Effector memory CD8-positive, alpha-beta T cell (primary cell): ENCODE measurements around the gene UBE2L6.
"Not testable (repeated sequence)": the region's sequence is repeated elsewhere in the genome, so short reads cannot be mapped to it uniquely, and the experiment has no call there.

Experiments
- ATAC-seq: fragments of 150-1000 bp; cut with Tn5 transposase; replicated peaks from 2 replicates; pipeline ENCODE4 v1.10.0; 2021; ENCODE audit warnings: mild to moderate bottlenecking, moderate library complexity
- DNase-seq, 3 experiments: peaks; one replicate each; pipeline ENCODE4 v3.0.0; 2021
- H3K27ac Mint-ChIP-seq, 2 donors: one replicate each; pipeline ENCODE4 v1.8.0; 2022; ENCODE audit warnings: mild to moderate bottlenecking in 2 of 2, mixed read lengths in 2 of 2, moderate library complexity in 2 of 2
- H3K27me3 Mint-ChIP-seq, 2 donors: one replicate each; pipeline ENCODE4 v1.8.0; 2022; ENCODE audit warnings: mixed read lengths in 2 of 2
- H3K36me3 Mint-ChIP-seq: one replicate; pipeline ENCODE4 v1.8.0; 2022; ENCODE audit warnings: mild to moderate bottlenecking, moderate library complexity, mixed read lengths; ENCODE audit not compliant: insufficient read depth
- H3K4me1 Mint-ChIP-seq, 2 donors: one replicate each; pipeline ENCODE4 v1.8.0; 2022; ENCODE audit warnings: low read depth in 2 of 2, mixed read lengths in 2 of 2
- H3K4me3 Mint-ChIP-seq, 2 donors: one replicate each; pipeline ENCODE4 v1.8.0; 2022; ENCODE audit warnings: mild to moderate bottlenecking in 2 of 2, mixed read lengths in 2 of 2, moderate library complexity in 2 of 2
- H3K9me3 Mint-ChIP-seq, 2 donors: one replicate each; pipeline ENCODE4 v1.8.0; 2022; ENCODE audit warnings: mixed read lengths in 2 of 2

UBE2L6 gene

GRCh38 chr11:57534449-57534848 lies 33.0 kb downstream of the UBE2L6 start:
- H3K9me3 Mint-ChIP-seq, H3K27ac Mint-ChIP-seq, ATAC-seq, H3K36me3 Mint-ChIP-seq, H3K4me3 Mint-ChIP-seq, DNase-seq, H3K27me3 Mint-ChIP-seq: not testable (repeated sequence)
- H3K4me1 Mint-ChIP-seq, result peaks cover 15 to 18% of the 10 kb centered on the region in 2 donors

GRCh38 chr11:57530596-57531507 lies 36.6 kb downstream of the UBE2L6 start, which contains the start of gene TIMM10:
TIMM10 (minus strand) TSS chr11:57530754; CDS start chr11:57530189, 565 bp downstream.
- peaks cover 15 to 18% of the 10 kb centered on the region in 2 donors for H3K4me1 Mint-ChIP-seq

GRCh38 chr11:57530215-57530595 lies 37.3 kb downstream of the UBE2L6 start:
- ATAC-seq (no peak), DNase-seq (no peak)
- peak overlapping the region; percentile 95 to 98 for H3K4me3 Mint-ChIP-seq
- peaks cover 6% of the 10 kb centered on the region for H3K36me3 Mint-ChIP-seq
- peak overlapping the region; percentile 98 to 99 for H3K27ac Mint-ChIP-seq
- no peaks in the 10 kb centered on the region for H3K9me3 Mint-ChIP-seq
- H3K4me1 Mint-ChIP-seq, result peaks cover 15 to 18% of the 10 kb centered on the region in 2 donors
- H3K27me3 Mint-ChIP-seq, result no peaks in the 10 kb centered on the region

More at GRCh38 chr11:57530596-57531507, 36.6 kb downstream of the UBE2L6 start, which contains the start of gene TIMM10:
- Mint-ChIP-seq H3K36me3 (peaks cover 6% of the 10 kb centered on the region), H3K27me3 (no peaks in the 10 kb centered on the region), H3K9me3 (no peaks in the 10 kb centered on the region), H3K4me3 (peak within 1 kb of the TSS; percentile 95 to 98), H3K27ac (peak within 1 kb of the TSS; percentile 98 to 99)
- peak; percentile 86 for ATAC-seq
- DNase-seq, result peak; percentile 87 to 89 (median 88)

DNA sequence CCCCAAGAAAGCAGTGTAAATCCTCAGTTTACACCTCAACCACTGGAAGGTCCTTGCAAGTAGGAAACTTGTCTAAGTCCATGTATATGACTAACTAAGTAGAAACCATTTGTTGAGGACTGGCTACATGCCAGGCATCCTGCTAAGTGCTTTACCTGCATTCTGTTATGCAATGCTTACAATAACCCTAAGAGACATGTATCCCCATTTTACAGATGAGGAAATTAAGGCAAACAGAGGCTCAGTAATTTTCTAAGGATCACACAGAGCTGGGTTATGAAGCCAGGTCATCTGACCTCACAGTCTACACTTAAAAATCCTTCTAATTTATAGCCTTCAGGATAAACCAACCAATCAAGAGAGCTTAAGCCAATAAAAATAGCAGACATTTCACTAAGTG lies 38.5 kb downstream of the UBE2L6 start:
- no peaks in the 10 kb centered on the region for H3K9me3 Mint-ChIP-seq
- no peak for ATAC-seq
- H3K4me3 Mint-ChIP-seq, result no peak overlapping the region
- peaks cover 15 to 18% of the 10 kb centered on the region in 2 donors for H3K4me1 Mint-ChIP-seq
- H3K27ac Mint-ChIP-seq, result no peak overlapping the region
- DNase-seq, result no peak
- H3K27me3 Mint-ChIP-seq, result no peaks in the 10 kb centered on the region
- H3K36me3 Mint-ChIP-seq, result peaks cover 6% of the 10 kb centered on the region

- Mint-ChIP-seq H3K27ac (no peak overlapping the region), H3K9me3 (no peaks in the 10 kb centered on the region)
- peak; percentile 72 to 74 (median 74) for DNase-seq
Measured at GRCh38 chr11:57527056-57527631, 40.3 kb downstream of the UBE2L6 start.

DNA sequence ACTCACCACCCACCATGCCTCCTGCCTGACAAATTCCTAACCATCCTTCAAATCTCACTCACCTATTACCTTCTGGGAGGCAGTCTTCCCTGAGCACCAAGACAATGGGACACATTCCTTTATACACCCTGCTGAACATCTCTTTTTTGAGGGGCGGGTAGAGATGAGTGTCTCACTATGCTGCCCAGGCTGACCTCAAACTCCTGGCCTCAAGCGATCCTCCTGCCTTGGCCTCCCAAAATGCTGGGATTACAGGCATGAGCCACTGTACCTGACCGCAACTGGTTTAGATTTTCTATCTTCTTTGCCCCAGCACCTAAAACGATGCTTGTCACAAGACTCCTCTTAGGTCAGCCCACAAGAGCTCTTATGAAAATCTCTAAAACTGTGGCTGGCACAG lies 44.1 kb downstream of the UBE2L6 start:
- H3K27ac Mint-ChIP-seq, result no peak overlapping the region
- ATAC-seq, result no peak
- no peaks in the 10 kb centered on the region for H3K9me3 Mint-ChIP-seq

More at GRCh38 chr11:57527056-57527631, 40.3 kb downstream of the UBE2L6 start:
- Mint-ChIP-seq H3K4me1 (peaks cover 15 to 18% of the 10 kb centered on the region in 2 donors), H3K4me3 (no peak overlapping the region), H3K36me3 (peaks cover 6% of the 10 kb centered on the region), H3K27me3 (no peaks in the 10 kb centered on the region)
- no peak for ATAC-seq

GRCh38 chr11:57521116-57521515 lies 46.4 kb downstream of the UBE2L6 start:
- Mint-ChIP-seq H3K4me3 (no peak overlapping the region), H3K27me3 (peaks cover 0 to 7% of the 10 kb centered on the region in 2 donors), H3K9me3 (no peaks in the 10 kb centered on the region), H3K36me3 (peaks cover 2% of the 10 kb centered on the region), H3K27ac (no peak overlapping the region), H3K4me1 (peaks cover 2% of the 10 kb centered on the region in 2 donors)
- DNase-seq (no peak), ATAC-seq (no peak)

More for the DNA sequence above, 44.1 kb downstream of the UBE2L6 start:
- DNase-seq, result no peak
- H3K36me3 Mint-ChIP-seq, result no peaks in the 10 kb centered on the region
- no peaks in the 10 kb centered on the region for H3K4me1 Mint-ChIP-seq
- peaks cover 0 to 7% of the 10 kb centered on the region in 2 donors for H3K27me3 Mint-ChIP-seq
- no peak overlapping the region for H3K4me3 Mint-ChIP-seq

DNA sequence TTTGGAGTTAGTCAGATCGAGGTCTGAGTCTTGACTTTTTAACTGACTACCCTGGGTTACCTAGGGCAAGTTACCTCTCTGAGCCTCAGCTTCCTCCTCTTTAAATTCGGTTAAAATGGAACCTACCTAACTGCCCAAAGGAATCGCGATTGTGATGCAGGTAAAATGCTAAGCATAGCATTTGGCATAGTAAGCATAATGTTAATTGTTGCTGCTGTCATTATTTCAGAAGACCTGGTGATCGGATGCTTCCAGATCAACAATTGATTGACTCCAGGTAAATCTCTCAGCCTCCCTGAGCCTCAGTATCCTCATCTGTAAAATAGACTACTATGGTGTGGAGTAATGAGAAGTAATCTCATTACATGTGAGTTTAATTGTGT lies 51.4 kb downstream of the UBE2L6 start:
- ATAC-seq, result peak; percentile 3
- Mint-ChIP-seq H3K4me1 (peaks cover 17 to 26% of the 10 kb centered on the region in 2 donors), H3K9me3 (no peaks in the 10 kb centered on the region), H3K27me3 (peaks cover 0 to 7% of the 10 kb centered on the region in 2 donors), H3K4me3 (peak overlapping the region; percentile 93 to 99), H3K27ac (peak overlapping the region; percentile 91 to 93), H3K36me3 (peaks cover 2% of the 10 kb centered on the region)
- no peak for DNase-seq

GRCh38 chr11:57515332-57516060 lies 52.0 kb downstream of the UBE2L6 start, which contains the start of gene SLC43A1:
SLC43A1 (minus strand) TSS chr11:57515702; CDS start chr11:57514111, 1,591 bp downstream.
- DNase-seq, result peak in 1 of 3 experiments; percentile 14
- peaks cover 2% of the 10 kb centered on the region for H3K36me3 Mint-ChIP-seq
- H3K27me3 Mint-ChIP-seq, result peaks cover 0 to 7% of the 10 kb centered on the region in 2 donors
- peaks cover 17 to 26% of the 10 kb centered on the region in 2 donors for H3K4me1 Mint-ChIP-seq
- H3K27ac Mint-ChIP-seq, result peak within 1 kb of the TSS; percentile 91 to 93
- no peaks in the 10 kb centered on the region for H3K9me3 Mint-ChIP-seq
- peak; percentile 40 for ATAC-seq
- H3K4me3 Mint-ChIP-seq, result peak within 1 kb of the TSS; percentile 93 to 99

- Mint-ChIP-seq H3K9me3 (no peaks in the 10 kb centered on the region), H3K4me3 (peak overlapping the region; percentile 93 to 99), H3K27me3 (peaks cover 0 to 7% of the 10 kb centered on the region in 2 donors), H3K36me3 (peaks cover 2% of the 10 kb centered on the region), H3K4me1 (peaks cover 19 to 26% of the 10 kb centered on the region in 2 donors), H3K27ac (peak overlapping the region; percentile 91 to 93)
- DNase-seq (peak; percentile 32 to 38 (median 34)), ATAC-seq (peak; percentile 73)
Measured at GRCh38 chr11:57514538-57515331, 52.7 kb downstream of the UBE2L6 start.

DNA sequence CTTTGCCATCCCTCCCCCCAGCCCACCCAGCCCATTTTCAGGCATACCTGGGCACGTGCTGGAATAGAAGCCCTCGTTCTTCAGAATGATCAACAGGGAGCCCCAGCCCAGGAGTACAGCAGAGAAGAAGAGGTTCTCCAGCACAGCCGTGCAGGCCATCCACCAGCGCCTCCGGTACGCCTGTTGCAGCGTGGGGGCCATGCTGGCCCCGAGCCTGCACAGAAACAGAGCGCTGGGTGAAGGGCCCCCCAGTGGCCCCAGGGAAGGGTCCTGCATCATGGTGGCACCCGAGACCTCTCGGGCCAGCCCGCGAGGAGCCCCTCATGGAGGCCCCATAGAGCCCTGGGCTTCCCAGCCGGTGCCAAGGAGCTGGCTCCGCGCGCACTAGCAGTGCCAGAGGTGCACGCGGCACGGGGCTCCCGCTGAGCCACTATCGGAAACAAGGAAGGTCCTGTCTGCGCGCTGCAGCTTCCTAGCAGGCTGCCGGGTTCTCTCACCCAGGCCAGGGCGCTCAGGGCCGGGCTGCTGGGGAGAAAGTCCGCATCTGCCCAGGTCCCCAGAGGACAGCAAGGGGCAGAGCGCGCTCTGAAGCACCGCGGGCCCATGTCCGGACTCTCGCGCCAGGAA lies 53.4 kb downstream of the UBE2L6 start:
- H3K36me3 Mint-ChIP-seq, result peaks cover 2% of the 10 kb centered on the region
- DNase-seq, result peak in 1 of 3 experiments; percentile 16
- peak overlapping the region; percentile 91 to 93 for H3K27ac Mint-ChIP-seq

GRCh38 chr11:57513452-57513795 lies 54.0 kb downstream of the UBE2L6 start:
- H3K27me3 Mint-ChIP-seq, result no peaks in the 10 kb centered on the region
- ATAC-seq (no peak), DNase-seq (no peak)
- peaks cover 2% of the 10 kb centered on the region for H3K36me3 Mint-ChIP-seq
- no peaks in the 10 kb centered on the region for H3K9me3 Mint-ChIP-seq
- peak overlapping the region; percentile 93 to 99 for H3K4me3 Mint-ChIP-seq
- peak overlapping the region; percentile 68 to 91 for H3K27ac Mint-ChIP-seq
- peaks cover 19 to 26% of the 10 kb centered on the region in 2 donors for H3K4me1 Mint-ChIP-seq

More for the DNA sequence above, 53.4 kb downstream of the UBE2L6 start:
- Mint-ChIP-seq H3K4me3 (peak overlapping the region; percentile 93 to 99), H3K9me3 (no peaks in the 10 kb centered on the region), H3K27me3 (peaks cover 0 to 5% of the 10 kb centered on the region in 2 donors), H3K4me1 (peaks cover 19 to 26% of the 10 kb centered on the region in 2 donors)
- ATAC-seq, result peak; percentile 31
